A549 (cell line): ENCODE results near the gene UBE3C.

Experiments used
- POLR2A ChIP-seq: IDR thresholded peaks from 2 replicates; pipeline ENCODE4 v1.6.1; 2012; ENCODE audit warnings: mild to moderate bottlenecking, low read length
- ZFP36 ChIP-seq: fragments of 450-650 bp; IDR thresholded peaks from 2 replicates; pipeline ENCODE4 v1.6.1; 2014; ENCODE audit warnings: borderline replicate concordance; ENCODE audit not compliant: partially characterized antibody
- TF ChIP-seq, protein P1 (sequence below): IDR thresholded peaks from 2 replicates; pipeline ENCODE4 v1.6.1; 2012

DNA sequence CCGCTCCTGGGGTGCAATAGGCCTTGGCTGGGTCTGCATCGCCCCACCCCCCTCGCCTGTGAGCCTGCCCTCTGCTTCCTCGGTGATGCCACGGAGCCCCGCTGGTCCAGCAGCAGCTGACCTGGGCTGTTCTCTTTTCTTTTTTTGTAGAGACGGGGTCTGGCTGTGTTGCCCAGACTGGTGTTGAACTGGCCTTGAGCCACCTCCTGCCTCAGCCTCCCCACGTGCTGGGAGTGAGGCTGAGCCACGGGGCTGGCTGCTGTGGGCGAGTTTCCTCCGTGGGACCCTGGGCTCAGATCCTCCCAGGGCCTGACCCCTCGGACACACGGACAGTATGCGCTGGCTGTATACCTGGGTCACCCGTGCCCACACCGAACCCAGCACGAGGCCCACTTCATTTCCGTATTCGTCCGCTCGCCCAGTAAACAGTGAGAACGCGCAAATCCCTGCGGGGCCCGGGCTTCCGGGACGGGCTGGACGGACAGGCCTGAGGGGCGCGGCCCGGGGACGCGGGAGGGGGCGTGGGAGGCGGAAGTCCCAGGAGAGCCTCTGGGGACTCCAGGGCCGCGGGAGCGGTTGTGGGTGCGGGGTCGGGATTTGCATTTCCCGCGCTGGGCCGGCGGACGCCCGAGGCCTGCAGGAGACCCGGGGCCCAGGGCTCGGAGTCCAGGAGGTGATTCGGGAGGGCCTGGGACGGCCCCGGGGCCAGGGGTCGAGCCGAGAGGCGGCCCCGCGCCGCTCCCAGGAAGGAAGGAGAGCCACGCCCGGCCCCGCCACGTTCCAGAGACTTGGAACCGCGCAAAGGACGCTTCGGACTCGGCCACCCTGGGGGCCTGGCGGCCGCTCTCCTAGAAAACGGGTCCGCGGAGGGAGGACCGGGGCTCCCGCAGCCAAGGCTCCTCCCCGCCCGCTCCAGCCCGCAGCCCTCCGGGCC is 140.3 kb downstream of the UBE3C start:
- TF ChIP-seq POLR2A (no peak), ZFP36 (no peak)
- TF ChIP-seq, protein P1, sequence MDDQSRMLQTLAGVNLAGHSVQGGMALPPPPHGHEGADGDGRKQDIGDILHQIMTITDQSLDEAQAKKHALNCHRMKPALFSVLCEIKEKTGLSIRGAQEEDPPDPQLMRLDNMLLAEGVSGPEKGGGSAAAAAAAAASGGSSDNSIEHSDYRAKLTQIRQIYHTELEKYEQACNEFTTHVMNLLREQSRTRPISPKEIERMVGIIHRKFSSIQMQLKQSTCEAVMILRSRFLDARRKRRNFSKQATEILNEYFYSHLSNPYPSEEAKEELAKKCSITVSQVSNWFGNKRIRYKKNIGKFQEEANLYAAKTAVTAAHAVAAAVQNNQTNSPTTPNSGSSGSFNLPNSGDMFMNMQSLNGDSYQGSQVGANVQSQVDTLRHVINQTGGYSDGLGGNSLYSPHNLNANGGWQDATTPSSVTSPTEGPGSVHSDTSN, result no peak
